ENCODE data around the gene USP36. TPM values are rescaled to one million over a fixed set of nuclear protein-coding genes. Genes with fewer than 3 reads are reported as not detected.
"Not testable (repeated sequence)": the region's sequence is repeated elsewhere in the genome, so short reads cannot be mapped to it uniquely, and the experiment has no call there.

The USP36 gene
- polyA plus RNA-seq, 1 donor (not counting 4 experiments of a cell fraction or from before 2014, with no cell fraction given), result 25.2 TPM

DNA sequence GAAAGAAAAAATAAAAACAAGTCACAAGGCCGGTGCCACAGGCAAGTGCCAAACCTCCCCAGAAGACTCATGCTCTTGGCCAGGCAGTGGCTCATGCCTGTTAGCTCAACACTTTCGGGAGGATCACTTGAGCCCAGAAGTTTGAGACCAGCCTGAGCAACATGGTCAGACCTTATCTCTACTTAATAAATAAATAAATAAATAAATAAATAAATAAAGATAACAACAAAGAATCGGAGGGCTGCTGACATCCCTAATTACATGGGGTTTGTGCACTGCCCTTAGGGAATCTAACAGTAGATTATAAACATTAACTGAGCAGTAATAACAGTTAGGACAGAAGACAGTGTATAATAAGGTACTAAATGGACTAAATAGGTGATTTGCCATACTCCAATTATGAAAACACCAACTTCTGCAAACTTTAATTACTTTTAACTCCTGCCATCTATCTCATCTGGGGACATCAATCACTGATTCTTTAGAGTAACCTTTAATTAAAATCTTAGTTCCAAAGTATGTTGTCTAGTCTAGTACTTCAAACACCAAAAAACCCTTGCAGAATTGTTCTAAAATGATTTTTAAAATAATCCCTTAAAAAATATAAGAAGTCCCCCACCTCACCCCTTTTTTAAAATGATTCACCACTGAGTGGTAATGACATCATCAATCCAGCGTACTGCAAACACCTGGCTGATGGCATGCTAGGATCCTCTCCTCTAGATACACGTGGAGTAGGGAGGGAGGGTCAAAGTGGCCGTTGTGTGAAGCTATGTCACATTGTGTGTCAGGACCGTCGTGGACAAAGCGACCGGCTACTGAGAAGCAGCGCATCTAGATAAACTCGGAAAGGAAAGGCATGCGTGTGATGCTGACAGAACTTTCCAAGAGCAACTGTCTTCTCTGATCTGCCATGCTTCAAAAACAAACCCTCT lies 87.0 kb downstream of the USP36 start:
- Histone ChIP-seq H3K9me3 (ENCODE audit: control insufficient read depth, low read depth, low read length) (no peaks in the 10 kb centered on the region), H2AFZ (ENCODE audit: control insufficient read depth, low read length) (no peak overlapping the region), H3K4me1 (ENCODE audit: control insufficient read depth, extremely low read depth, insufficient read depth, low read length) (peaks cover 11% of the 10 kb centered on the region), H4K20me1 (ENCODE audit: control insufficient read depth, extremely low read depth, insufficient read depth, low read length) (no peaks in the 10 kb centered on the region), H3K27me3 (ENCODE audit: control insufficient read depth, extremely low read depth, insufficient read depth, low read length) (no peaks in the 10 kb centered on the region), H3K9ac (ENCODE audit: control insufficient read depth, extremely low read depth, insufficient read depth, low read length) (no peak overlapping the region), H3K36me3 (ENCODE audit: control insufficient read depth in 2 of 2, extremely low read depth in 1 of 2, insufficient read depth in 2 of 2, low read length in 2 of 2) (no peaks in the 10 kb centered on the region), H3K27ac (ENCODE audit: control insufficient read depth, insufficient read depth, low read length) (no peak overlapping the region), H3K4me2 (ENCODE audit: control insufficient read depth, extremely low read depth, insufficient read depth, low read depth, low read length) (no peak overlapping the region), H3K9me1 (ENCODE audit: control insufficient read depth, extremely low read depth, insufficient read depth, low read length) (no peaks in the 10 kb centered on the region), H3K4me3 (ENCODE audit: control insufficient read depth in 2 of 3, extremely low read depth in 1 of 3, insufficient read depth in 2 of 3, low read depth in 1 of 3, low read length in 3 of 3) (no peak overlapping the region), H3K79me2 (ENCODE audit: control insufficient read depth, insufficient read depth, low read length) (peaks cover 50% of the 10 kb centered on the region)
- FAIRE-seq (no peak), DNase-seq (ENCODE audit: low read depth, low spot score) (no peak)
- dilution Hi-C loops (cut with MboI; ENCODE audit: extremely low pct_ligation_motif_present, low sequenced_read_pairs), result no loop called here
- no peak for TF ChIP-seq EZH2 (IDR thresholded peaks at IDR 0.05; ENCODE audit: low read length)
- TF ChIP-seq, protein P1, sequence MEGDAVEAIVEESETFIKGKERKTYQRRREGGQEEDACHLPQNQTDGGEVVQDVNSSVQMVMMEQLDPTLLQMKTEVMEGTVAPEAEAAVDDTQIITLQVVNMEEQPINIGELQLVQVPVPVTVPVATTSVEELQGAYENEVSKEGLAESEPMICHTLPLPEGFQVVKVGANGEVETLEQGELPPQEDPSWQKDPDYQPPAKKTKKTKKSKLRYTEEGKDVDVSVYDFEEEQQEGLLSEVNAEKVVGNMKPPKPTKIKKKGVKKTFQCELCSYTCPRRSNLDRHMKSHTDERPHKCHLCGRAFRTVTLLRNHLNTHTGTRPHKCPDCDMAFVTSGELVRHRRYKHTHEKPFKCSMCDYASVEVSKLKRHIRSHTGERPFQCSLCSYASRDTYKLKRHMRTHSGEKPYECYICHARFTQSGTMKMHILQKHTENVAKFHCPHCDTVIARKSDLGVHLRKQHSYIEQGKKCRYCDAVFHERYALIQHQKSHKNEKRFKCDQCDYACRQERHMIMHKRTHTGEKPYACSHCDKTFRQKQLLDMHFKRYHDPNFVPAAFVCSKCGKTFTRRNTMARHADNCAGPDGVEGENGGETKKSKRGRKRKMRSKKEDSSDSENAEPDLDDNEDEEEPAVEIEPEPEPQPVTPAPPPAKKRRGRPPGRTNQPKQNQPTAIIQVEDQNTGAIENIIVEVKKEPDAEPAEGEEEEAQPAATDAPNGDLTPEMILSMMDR (optimal IDR thresholded peaks at IDR 0.05 in 1 of 3, IDR thresholded peaks at IDR 0.05 in 1 of 3, conservative IDR thresholded peaks at IDR 0.05 in 1 of 3; ENCODE audit: extremely low read depth in 1 of 3, insufficient read depth in 2 of 3, low read length in 3 of 3), result no peak

DNA sequence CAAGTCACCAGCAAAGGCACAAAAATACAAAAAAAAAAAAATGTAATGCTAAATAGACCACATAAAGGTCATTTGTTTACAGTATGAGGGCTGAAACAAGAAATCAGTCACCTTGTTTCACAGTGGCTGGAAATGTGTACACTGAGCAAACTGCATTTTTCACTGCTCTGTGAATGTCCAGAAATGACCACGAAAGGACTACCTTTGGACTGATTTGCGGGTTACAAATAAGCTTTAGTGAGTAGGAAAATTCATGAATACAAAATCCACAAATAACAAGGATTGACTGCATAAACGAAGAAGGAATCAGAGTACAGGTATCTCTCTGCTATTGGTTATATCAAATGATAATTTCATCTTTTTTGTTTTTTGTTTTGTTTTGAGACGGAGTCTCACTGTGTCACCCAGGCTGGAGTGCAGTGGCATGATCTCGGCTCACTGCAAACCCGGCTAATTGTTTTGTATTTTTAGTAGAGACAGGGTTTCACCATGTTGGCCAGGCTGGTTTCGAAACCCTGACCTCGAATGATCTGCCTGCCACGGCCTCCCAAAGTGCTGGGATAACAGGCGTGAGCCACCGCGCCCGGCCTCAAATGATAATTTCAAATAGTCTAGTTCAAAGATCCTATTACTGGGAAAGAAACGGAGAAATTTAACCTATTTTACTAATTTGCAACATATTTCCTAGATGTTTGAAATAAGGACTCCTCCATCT lies 89.0 kb downstream of the USP36 start:
- H3K79me2 ChIP-seq (ENCODE audit: control insufficient read depth, insufficient read depth, low read length), result peaks cover 55% of the 10 kb centered on the region
- dilution Hi-C loops (cut with MboI; ENCODE audit: extremely low pct_ligation_motif_present, low sequenced_read_pairs), result no loop called here
- peaks cover 2% of the 10 kb centered on the region for H3K9me1 ChIP-seq (ENCODE audit: control insufficient read depth, extremely low read depth, insufficient read depth, low read length)
- H2AFZ ChIP-seq (ENCODE audit: control insufficient read depth, low read length), result no peak overlapping the region
- H3K4me3 ChIP-seq (ENCODE audit: control insufficient read depth in 2 of 3, extremely low read depth in 1 of 3, insufficient read depth in 2 of 3, low read depth in 1 of 3, low read length in 3 of 3), result no peak overlapping the region
- H3K9ac ChIP-seq (ENCODE audit: control insufficient read depth, extremely low read depth, insufficient read depth, low read length), result no peak overlapping the region
- H3K27ac ChIP-seq (ENCODE audit: control insufficient read depth, insufficient read depth, low read length), result no peak overlapping the region
- H3K4me1 ChIP-seq (ENCODE audit: control insufficient read depth, extremely low read depth, insufficient read depth, low read length), result peaks cover 29% of the 10 kb centered on the region
- no peak overlapping the region for H3K4me2 ChIP-seq (ENCODE audit: control insufficient read depth, extremely low read depth, insufficient read depth, low read depth, low read length)
- no peaks in the 10 kb centered on the region for H3K9me3 ChIP-seq (ENCODE audit: control insufficient read depth, low read depth, low read length)
- H3K36me3 ChIP-seq (ENCODE audit: control insufficient read depth in 2 of 2, extremely low read depth in 1 of 2, insufficient read depth in 2 of 2, low read length in 2 of 2), result no peaks in the 10 kb centered on the region
- no peak for FAIRE-seq
- no peaks in the 10 kb centered on the region for H3K27me3 ChIP-seq (ENCODE audit: control insufficient read depth, extremely low read depth, insufficient read depth, low read length)
- no peak for DNase-seq (ENCODE audit: low read depth, low spot score)
- TF ChIP-seq, protein P1 (optimal IDR thresholded peaks at IDR 0.05 in 1 of 3, IDR thresholded peaks at IDR 0.05 in 1 of 3, conservative IDR thresholded peaks at IDR 0.05 in 1 of 3; ENCODE audit: extremely low read depth in 1 of 3, insufficient read depth in 2 of 3, low read length in 3 of 3), result no peak
- TF ChIP-seq EZH2 (IDR thresholded peaks at IDR 0.05; ENCODE audit: low read length), result no peak
- H4K20me1 ChIP-seq (ENCODE audit: control insufficient read depth, extremely low read depth, insufficient read depth, low read length), result no peaks in the 10 kb centered on the region

DNA sequence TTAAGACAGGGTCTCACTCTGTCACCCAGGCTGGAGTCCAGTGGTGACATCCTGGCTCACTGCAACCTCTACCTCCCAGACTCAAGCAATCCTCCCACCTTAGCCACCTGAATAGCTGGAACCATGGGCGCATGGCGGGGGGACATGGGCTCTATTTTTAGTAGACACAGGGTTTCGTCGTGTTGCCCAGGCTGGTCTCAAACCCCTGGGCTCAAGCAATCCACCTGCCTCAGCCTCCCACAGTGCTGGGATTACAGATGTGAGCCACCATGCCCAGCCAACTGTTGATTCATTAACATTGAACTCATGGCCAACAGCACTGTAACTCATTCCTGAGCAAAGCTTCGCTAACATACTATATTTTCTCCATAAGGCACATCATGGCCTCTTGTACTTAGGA lies 89.6 kb downstream of the USP36 start:
- H3K27ac ChIP-seq (ENCODE audit: control insufficient read depth, insufficient read depth, low read length); H3K9ac ChIP-seq (ENCODE audit: control insufficient read depth, extremely low read depth, insufficient read depth, low read length); H3K9me1 ChIP-seq (ENCODE audit: control insufficient read depth, extremely low read depth, insufficient read depth, low read length); H3K4me3 ChIP-seq (ENCODE audit: control insufficient read depth in 2 of 3, extremely low read depth in 1 of 3, insufficient read depth in 2 of 3, low read depth in 1 of 3, low read length in 3 of 3); H3K4me2 ChIP-seq (ENCODE audit: control insufficient read depth, extremely low read depth, insufficient read depth, low read depth, low read length); dilution Hi-C loops (cut with MboI; ENCODE audit: extremely low pct_ligation_motif_present, low sequenced_read_pairs); H4K20me1 ChIP-seq (ENCODE audit: control insufficient read depth, extremely low read depth, insufficient read depth, low read length); H3K36me3 ChIP-seq (ENCODE audit: control insufficient read depth in 2 of 2, extremely low read depth in 1 of 2, insufficient read depth in 2 of 2, low read length in 2 of 2); H3K9me3 ChIP-seq (ENCODE audit: control insufficient read depth, low read depth, low read length); H2AFZ ChIP-seq (ENCODE audit: control insufficient read depth, low read length); H3K27me3 ChIP-seq (ENCODE audit: control insufficient read depth, extremely low read depth, insufficient read depth, low read length); DNase-seq (ENCODE audit: low read depth, low spot score); FAIRE-seq: not testable (repeated sequence)
- Histone ChIP-seq H3K79me2 (ENCODE audit: control insufficient read depth, insufficient read depth, low read length) (peaks cover 55% of the 10 kb centered on the region), H3K4me1 (ENCODE audit: control insufficient read depth, extremely low read depth, insufficient read depth, low read length) (peaks cover 29% of the 10 kb centered on the region)
